ENCODE measurements around the gene TMEM63B.

The TMEM63B gene

DNA sequence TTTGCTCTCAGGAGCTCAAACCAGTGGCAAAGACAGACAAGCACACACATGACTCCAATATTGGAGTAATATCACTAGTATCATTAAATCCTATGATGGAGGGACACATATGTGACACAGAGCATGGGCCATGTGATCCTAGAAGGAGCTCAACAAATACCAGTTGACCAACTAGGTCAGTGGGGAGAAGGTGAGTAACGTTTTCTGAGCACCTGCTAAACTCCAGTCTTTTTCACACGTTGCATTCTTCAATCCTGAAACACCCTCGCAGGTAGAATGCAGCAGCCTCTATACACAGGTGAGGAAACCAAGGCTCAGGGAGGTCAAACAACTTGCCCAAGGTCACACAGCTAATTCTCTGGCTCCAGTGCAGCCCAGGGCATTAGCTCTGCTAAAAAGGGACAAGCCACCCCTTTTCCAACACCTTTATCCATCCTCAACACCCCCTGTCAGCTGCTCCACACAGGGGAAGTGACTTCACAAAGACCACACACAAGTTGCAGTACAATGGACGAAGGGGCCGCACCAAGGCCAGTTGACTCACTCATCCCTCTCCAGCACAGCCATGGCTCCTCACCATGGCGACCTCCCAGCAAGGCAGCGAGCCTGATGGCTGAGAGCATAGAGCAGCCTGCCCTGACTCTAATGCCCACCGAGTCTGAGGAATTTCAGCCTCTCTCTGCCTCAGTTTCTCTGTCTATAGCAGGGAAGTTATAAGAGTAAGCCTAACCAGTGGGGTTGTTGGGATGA is 35.7 kb downstream of the TMEM63B start:
- ChIA-PET POLR2A (no interaction called here), CTCF (interaction anchor here (0.8 to 4.9 kb wide), 15 partner anchors 10 to 175 kb away, joined by 3 to 49 read pairs (median 4); no protein-coding TSS in a partner anchor)
- TF ChIP-seq, protein P1, sequence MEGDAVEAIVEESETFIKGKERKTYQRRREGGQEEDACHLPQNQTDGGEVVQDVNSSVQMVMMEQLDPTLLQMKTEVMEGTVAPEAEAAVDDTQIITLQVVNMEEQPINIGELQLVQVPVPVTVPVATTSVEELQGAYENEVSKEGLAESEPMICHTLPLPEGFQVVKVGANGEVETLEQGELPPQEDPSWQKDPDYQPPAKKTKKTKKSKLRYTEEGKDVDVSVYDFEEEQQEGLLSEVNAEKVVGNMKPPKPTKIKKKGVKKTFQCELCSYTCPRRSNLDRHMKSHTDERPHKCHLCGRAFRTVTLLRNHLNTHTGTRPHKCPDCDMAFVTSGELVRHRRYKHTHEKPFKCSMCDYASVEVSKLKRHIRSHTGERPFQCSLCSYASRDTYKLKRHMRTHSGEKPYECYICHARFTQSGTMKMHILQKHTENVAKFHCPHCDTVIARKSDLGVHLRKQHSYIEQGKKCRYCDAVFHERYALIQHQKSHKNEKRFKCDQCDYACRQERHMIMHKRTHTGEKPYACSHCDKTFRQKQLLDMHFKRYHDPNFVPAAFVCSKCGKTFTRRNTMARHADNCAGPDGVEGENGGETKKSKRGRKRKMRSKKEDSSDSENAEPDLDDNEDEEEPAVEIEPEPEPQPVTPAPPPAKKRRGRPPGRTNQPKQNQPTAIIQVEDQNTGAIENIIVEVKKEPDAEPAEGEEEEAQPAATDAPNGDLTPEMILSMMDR (IDR thresholded peaks at IDR 0.05; ENCODE audit: control extremely low read depth, extremely low read depth, low read depth, missing control alignments): no peak

DNA sequence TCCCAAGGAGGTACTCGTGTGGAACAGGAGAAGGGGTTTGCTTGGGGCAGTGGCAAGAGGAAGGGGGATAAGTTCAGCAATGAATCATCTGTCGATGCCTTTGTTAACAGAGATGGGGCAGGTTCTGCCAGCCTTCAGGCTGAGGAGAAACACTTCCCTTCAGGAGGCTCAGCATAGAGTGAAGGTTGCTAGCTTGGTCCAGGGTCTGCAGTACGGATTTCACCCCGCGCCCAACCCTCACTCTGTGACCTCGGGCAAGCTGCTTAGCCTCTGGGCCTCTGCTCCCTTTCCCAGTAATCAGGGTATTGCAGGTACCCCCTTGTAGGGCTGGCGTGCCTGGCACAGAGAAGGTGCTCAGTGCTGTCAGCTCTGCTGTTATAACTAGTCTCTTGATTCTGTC is 38.8 kb downstream of the TMEM63B start:
- ChIA-PET CTCF (interaction anchor here (1.2 to 1.7 kb wide), 2 partner anchors 13 to 19 kb away, joined by 3 read pairs; no protein-coding TSS in a partner anchor), POLR2A (no interaction called here)
- TF ChIP-seq, protein P1 (IDR thresholded peaks at IDR 0.05; ENCODE audit: control extremely low read depth, extremely low read depth, low read depth, missing control alignments): no peak
- DNase-seq (ENCODE audit: extremely low spot score): no peak

More for the DNA sequence above, 35.7 kb downstream of the TMEM63B start:
- no peak for DNase-seq (ENCODE audit: extremely low spot score)

DNA sequence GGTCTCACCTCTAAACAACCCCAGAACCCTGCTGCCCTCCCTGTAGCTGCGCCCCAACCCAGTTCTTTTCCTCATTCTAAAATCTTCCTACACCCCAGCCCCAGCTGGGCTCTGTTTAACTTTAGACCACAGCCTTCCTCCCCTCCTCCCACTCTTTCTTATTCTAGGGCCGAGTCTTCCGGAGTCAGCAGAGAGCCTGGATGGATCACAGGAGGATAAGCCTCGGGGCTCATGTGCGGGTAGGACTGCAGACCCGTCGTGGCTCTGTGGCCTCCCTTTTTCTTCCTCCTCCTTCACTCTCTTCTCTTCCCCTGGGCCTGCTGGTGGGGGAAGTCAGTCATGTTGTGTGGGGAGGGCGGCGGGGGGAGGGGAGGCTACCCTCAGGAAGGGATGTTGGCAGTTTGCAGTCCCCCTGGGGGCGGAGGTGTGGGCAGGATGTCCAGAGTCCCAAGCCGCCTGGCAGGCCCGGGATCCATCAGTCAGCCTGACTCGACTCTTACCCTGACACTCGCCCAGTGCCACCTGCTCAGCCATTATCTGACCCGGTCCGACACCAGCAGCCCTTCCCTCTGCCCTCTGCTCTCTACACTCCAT is 39.3 kb downstream of the TMEM63B start:
- ChIA-PET POLR2A (no interaction called here), CTCF (interaction anchor here (1.2 to 1.7 kb wide), 2 partner anchors 14 to 19 kb away, joined by 3 read pairs; no protein-coding TSS in a partner anchor)
- no peak for DNase-seq (ENCODE audit: extremely low spot score)
- TF ChIP-seq, protein P1 (IDR thresholded peaks at IDR 0.05; ENCODE audit: control extremely low read depth, extremely low read depth, low read depth, missing control alignments): no peak

DNA sequence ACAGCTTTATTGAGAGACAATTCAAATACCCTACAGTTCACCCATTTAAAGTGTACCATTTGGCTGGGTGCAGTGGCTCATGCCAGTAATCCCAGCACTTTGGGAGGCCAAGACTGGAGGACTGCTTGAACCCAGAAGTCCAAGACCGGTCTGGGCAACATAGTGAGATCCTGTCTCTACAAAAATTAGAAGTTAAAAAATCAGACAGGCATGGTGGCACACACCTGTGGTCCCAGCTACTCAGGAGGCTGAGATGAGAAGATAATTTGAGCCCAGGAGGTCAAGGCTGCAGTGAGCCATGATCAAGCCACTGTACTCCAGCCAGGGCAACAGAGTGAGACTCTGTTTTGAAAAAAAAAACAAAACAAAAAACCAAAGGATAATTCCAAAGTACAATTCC is 40.2 kb downstream of the TMEM63B start:
- POLR2A ChIA-PET: no interaction called here
- TF ChIP-seq, protein P1 (IDR thresholded peaks at IDR 0.05; ENCODE audit: control extremely low read depth, extremely low read depth, low read depth, missing control alignments): no peak
- CTCF ChIA-PET: interaction anchor here (1.4 to 1.7 kb wide), 2 partner anchors 15 to 24 kb away, joined by 3 to 4 read pairs; no protein-coding TSS in a partner anchor
- no peak for DNase-seq (ENCODE audit: extremely low spot score)

DNA sequence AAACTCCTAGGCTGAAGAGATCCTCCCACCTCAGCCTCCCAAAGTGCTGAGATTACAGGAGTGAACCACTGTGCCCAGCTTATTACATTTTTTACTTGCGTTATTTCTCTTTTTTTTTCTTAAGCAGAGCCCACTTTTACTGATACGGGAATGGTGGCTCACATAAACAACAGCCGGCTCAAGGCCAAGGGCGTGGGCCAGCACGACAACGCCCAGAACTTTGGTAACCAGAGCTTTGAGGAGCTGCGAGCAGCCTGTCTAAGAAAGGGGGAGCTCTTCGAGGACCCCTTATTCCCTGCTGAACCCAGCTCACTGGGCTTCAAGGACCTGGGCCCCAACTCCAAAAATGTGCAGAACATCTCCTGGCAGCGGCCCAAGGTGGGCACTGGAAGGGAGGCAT is 41.8 kb downstream of the TMEM63B start:
- POLR2A ChIA-PET: interaction anchor here (0.5 kb wide), 1 partner anchor 15 kb away, joined by 3 read pairs; no protein-coding TSS in a partner anchor
- CTCF ChIA-PET: interaction anchor here (1.1 to 2.4 kb wide), 11 partner anchors 8 to 98 kb away, joined by 3 to 12 read pairs (median 4); partner anchors contain the start of gene SLC35B2
- no peak for DNase-seq (ENCODE audit: extremely low spot score)
- TF ChIP-seq, protein P1 (IDR thresholded peaks at IDR 0.05; ENCODE audit: control extremely low read depth, extremely low read depth, low read depth, missing control alignments): no peak

DNA sequence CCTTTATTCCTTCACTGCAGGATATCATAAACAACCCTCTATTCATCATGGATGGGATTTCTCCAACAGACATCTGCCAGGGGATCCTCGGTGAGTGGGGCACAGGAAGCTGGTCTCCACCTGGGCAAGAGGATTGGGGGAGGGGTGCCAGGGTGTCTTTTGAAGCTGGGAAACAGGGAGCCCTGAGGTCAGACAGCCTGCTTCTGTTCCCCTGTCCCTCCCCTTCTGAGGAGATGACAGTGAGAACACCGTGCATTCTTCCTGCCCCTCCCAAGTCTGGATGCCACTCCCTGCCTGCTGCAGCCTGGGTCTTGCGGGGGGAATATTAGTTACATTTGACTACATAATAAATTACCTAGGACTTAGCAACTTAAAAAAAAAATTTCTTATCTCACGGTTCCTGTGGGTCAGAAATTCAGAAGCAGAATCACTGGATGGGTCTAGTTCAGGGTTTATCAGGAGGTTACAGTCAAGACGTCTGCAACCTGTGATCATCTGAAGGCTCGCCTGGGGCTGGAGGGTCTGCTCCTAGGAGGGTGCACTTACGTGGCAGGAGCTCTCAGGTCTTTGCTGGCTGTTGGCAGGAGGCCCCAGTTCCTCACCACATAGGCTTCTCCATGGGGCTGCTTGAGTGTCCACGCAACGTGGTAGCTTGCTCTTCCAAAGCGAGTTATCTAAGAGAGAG is 42.7 kb downstream of the TMEM63B start:
- POLR2A ChIA-PET: no interaction called here
- CTCF ChIA-PET: interaction anchor here (1.1 to 2.4 kb wide), 11 partner anchors 9 to 97 kb away, joined by 3 to 12 read pairs (median 4); partner anchors contain the start of gene SLC35B2
- no peak for DNase-seq (ENCODE audit: extremely low spot score)
- TF ChIP-seq, protein P1 (IDR thresholded peaks at IDR 0.05; ENCODE audit: control extremely low read depth, extremely low read depth, low read depth, missing control alignments): no peak
